Hepatocyte (in vitro differentiated cells): ENCODE measurements around the gene FAM124A. TPM values are rescaled to one million over a fixed set of nuclear protein-coding genes. Genes with fewer than 3 reads are reported as not detected.

ENCODE experiments used
- DNase-seq: peaks from one replicate; pipeline ENCODE4 v3.0.0-alpha.2; 2016; ENCODE audit warnings: low spot score
- H2AFZ ChIP-seq: fragments of 200-600 bp; sonication (generic); 2 replicates; pipeline ENCODE4 v1.6.0; 2016; ENCODE audit warnings: antibody characterized with exemption, mild to moderate bottlenecking
- H3K27ac ChIP-seq: fragments of 200-600 bp; sonication (generic); 2 replicates; pipeline ENCODE4 v1.5.1; 2016; ENCODE audit warnings: mild to moderate bottlenecking
- H3K27me3 ChIP-seq: fragments of 200-600 bp; sonication (generic); 2 replicates; pipeline ENCODE4 v1.6.1; 2016
- H3K36me3 ChIP-seq: fragments of 200-600 bp; sonication (generic); replicated peaks from 2 replicates; pipeline ENCODE4 v1.5.1; 2016; ENCODE audit warnings: low read depth; ENCODE audit not compliant: insufficient read depth
- H3K4me1 ChIP-seq: fragments of 200-600 bp; sonication (generic); 2 replicates; pipeline ENCODE4 v1.5.1; 2016; ENCODE audit warnings: mild to moderate bottlenecking, moderate library complexity; ENCODE audit not compliant: insufficient read depth
- H3K4me2 ChIP-seq: fragments of 200-600 bp; sonication (generic); 2 replicates; pipeline ENCODE4 v1.6.0; 2016
- H3K4me3 ChIP-seq: fragments of 200-600 bp; sonication (generic); 2 replicates; pipeline ENCODE4 v1.5.1; 2016; ENCODE audit warnings: mild to moderate bottlenecking
- H3K79me2 ChIP-seq: fragments of 200-600 bp; sonication (generic); 2 replicates; pipeline ENCODE4 v1.6.0; 2017; ENCODE audit warnings: mild to moderate bottlenecking
- H3K9me2 ChIP-seq: fragments of 200-600 bp; sonication (generic); replicated peaks from 2 replicates; pipeline ENCODE4 v1.6.0; 2017; ENCODE audit warnings: mild to moderate bottlenecking; ENCODE audit not compliant: insufficient read depth
- H3K9me3 ChIP-seq: fragments of 200-600 bp; sonication (generic); 2 replicates; pipeline ENCODE4 v1.5.1; 2016; ENCODE audit warnings: low read depth, mild to moderate bottlenecking
- H4K20me1 ChIP-seq: fragments of 200-600 bp; sonication (generic); 2 replicates; pipeline ENCODE4 v1.6.0; 2016; ENCODE audit warnings: mild to moderate bottlenecking; ENCODE audit not compliant: insufficient read depth, poor library complexity, severe bottlenecking
- CTCF ChIP-seq: fragments of 200-600 bp; sonication (generic); IDR thresholded peaks from 2 replicates; pipeline ENCODE4 v1.5.1; 2016; ENCODE audit warnings: antibody characterized with exemption, mild to moderate bottlenecking; ENCODE audit not compliant: poor library complexity
- EZH2 ChIP-seq: fragments of 200-600 bp; sonication (generic); IDR thresholded peaks from 2 replicates; pipeline ENCODE4 v1.6.1; 2016; ENCODE audit warnings: antibody characterized with exemption, mild to moderate bottlenecking, borderline replicate concordance
- EZH2phosphoT487 ChIP-seq: fragments of 200-600 bp; sonication (generic); IDR thresholded peaks from one replicate; pipeline ENCODE4 v1.6.1; 2018; ENCODE audit warnings: antibody characterized with exemption, mild to moderate bottlenecking, low read depth, moderate library complexity; ENCODE audit not compliant: unreplicated experiment, severe bottlenecking
- WGBS: methylation state at CpG from one replicate; pipeline ENCODE4 v1.1.6; 2016; ENCODE audit warnings: low lambda C conversion rate; ENCODE audit errors: missing lambda C conversion rate; 5-methylcytosine and 5-hydroxymethylcytosine counted together
- polyA plus RNA-seq: library from polyadenylated mRNA; unstranded; fragments of >200 nt; fragmentation: Nextera tagmentation; extraction: Ambion mirVana; gene quantifications from 2 replicates; pipeline ENCODE4 v1.2.1, GENCODE V29; 2016
- total RNA-seq: library from RNA; depleted of rRNA; stranded (reverse); fragments of >200 nt; gene quantifications from 2 replicates; pipeline ENCODE4 v1.2.3, GENCODE V29; 2014

The FAM124A gene
- total and polyA plus RNA-seq, 2 experiments from 2014 or later = 0.60 to 1.7 TPM

DNA sequence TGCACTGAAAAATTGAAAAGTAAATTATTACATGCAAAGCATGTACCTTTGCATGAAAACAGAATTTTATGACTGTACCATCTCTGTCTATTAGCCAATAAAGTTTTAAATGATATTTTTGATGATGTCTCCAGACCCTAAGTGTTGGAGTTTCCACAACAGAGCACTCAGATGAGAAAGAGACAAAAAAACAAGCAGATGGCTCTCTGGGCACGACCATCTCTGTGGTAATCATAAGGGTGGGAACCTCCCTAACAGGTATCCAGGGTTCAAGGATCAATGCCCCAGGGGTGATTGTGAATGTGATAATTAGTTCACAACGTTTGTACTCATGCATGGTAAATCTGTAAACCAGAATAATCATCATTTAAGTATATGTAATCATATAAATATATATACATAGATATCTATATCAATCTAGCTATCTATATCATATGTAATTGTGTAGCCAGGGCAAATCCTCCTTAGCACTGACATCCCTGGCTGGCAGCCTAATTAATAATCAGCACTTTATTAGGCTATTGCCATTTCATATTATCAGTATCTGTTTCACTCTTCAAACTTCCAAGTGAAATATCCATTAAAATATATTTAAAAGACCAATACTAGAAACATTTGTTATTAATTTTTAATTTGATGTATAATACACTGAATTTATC lies 41.2 kb upstream of the FAM124A start:
- H3K9me3 ChIP-seq = no peaks in the 10 kb centered on the region
- H3K9me2 ChIP-seq = no peaks in the 10 kb centered on the region
- H3K4me3 ChIP-seq = no peak overlapping the region
- no peak overlapping the region for H3K27ac ChIP-seq
- no peak for DNase-seq
- H3K79me2 ChIP-seq = no peaks in the 10 kb centered on the region
- H3K36me3 ChIP-seq = no peaks in the 10 kb centered on the region
- TF ChIP-seq CTCF (no peak), EZH2phosphoT487 (no peak), EZH2 (no peak)
- no peaks in the 10 kb centered on the region for H4K20me1 ChIP-seq
- WGBS = 28% methylated on average over 2 of the region's 2 CpGs
- peaks cover 18% of the 10 kb centered on the region for H3K27me3 ChIP-seq
- no peak overlapping the region for H2AFZ ChIP-seq
- H3K4me2 ChIP-seq = no peak overlapping the region
- no peaks in the 10 kb centered on the region for H3K4me1 ChIP-seq

DNA sequence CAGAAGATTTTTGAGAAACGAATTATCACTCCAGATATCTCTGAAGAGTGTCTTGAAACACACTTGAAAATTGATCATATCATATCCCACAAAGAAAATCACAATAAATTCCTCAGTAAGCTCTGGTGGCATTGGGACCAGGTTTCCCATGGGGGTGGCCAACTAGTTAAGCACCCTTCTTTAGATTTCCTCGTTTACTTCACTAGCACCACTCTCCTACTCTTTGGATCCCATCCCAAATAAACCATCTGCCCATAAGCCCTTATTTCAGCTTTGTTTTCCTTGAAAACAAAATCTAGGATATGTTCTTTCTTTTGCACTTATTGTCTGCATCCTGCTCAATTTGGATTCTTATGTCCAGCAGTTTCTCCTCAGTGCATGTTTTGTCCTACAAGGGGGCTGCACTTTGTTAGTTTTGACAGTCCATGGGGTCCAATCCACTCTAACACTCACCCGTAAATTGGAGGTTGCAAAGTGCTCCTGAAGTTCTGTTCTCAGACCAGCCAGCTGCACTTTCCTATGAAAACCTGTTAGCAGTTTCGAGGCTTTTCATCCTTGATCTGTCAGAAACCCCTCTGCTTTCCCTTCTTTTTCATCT lies 40.3 kb upstream of the FAM124A start:
- no peak overlapping the region for H3K4me2 ChIP-seq
- TF ChIP-seq EZH2 (no peak), CTCF (no peak), EZH2phosphoT487 (no peak)
- WGBS = 74% methylated on average over 4 of the region's 4 CpGs
- no peak for DNase-seq
- no peak overlapping the region for H3K27ac ChIP-seq
- no peaks in the 10 kb centered on the region for H3K9me3 ChIP-seq
- H3K27me3 ChIP-seq = peaks cover 18% of the 10 kb centered on the region
- no peaks in the 10 kb centered on the region for H3K4me1 ChIP-seq
- no peak overlapping the region for H2AFZ ChIP-seq
- no peak overlapping the region for H3K4me3 ChIP-seq
- H3K9me2 ChIP-seq = no peaks in the 10 kb centered on the region
- no peaks in the 10 kb centered on the region for H3K36me3 ChIP-seq
- H3K79me2 ChIP-seq = no peaks in the 10 kb centered on the region
- H4K20me1 ChIP-seq = no peaks in the 10 kb centered on the region

GRCh38 chr13:51191743-51192142 lies 30.5 kb upstream of the FAM124A start:
- no peak overlapping the region for H3K4me2 ChIP-seq
- H2AFZ ChIP-seq = no peak overlapping the region
- H3K4me1 ChIP-seq = no peaks in the 10 kb centered on the region
- no peaks in the 10 kb centered on the region for H4K20me1 ChIP-seq
- H3K4me3 ChIP-seq = no peak overlapping the region
- H3K79me2 ChIP-seq = no peaks in the 10 kb centered on the region
- H3K9me3 ChIP-seq = no peaks in the 10 kb centered on the region
- H3K36me3 ChIP-seq = no peaks in the 10 kb centered on the region
- no peak overlapping the region for H3K27ac ChIP-seq
- no peaks in the 10 kb centered on the region for H3K27me3 ChIP-seq
- DNase-seq = no peak
- H3K9me2 ChIP-seq = no peaks in the 10 kb centered on the region
- no peak for TF ChIP-seq CTCF
- TF ChIP-seq EZH2phosphoT487 = no peak
- TF ChIP-seq EZH2 = no peak
- 96% methylated on average over 12 of the region's 12 CpGs for WGBS
